ENCODE data around the gene IQSEC2. TPM values are rescaled to one million over a fixed set of nuclear protein-coding genes. Genes with fewer than 3 reads are reported as not detected.

The IQSEC2 gene
- total and polyA plus RNA-seq, 8 donors: 2.9 to 26.0 (median 16.3) TPM

DNA sequence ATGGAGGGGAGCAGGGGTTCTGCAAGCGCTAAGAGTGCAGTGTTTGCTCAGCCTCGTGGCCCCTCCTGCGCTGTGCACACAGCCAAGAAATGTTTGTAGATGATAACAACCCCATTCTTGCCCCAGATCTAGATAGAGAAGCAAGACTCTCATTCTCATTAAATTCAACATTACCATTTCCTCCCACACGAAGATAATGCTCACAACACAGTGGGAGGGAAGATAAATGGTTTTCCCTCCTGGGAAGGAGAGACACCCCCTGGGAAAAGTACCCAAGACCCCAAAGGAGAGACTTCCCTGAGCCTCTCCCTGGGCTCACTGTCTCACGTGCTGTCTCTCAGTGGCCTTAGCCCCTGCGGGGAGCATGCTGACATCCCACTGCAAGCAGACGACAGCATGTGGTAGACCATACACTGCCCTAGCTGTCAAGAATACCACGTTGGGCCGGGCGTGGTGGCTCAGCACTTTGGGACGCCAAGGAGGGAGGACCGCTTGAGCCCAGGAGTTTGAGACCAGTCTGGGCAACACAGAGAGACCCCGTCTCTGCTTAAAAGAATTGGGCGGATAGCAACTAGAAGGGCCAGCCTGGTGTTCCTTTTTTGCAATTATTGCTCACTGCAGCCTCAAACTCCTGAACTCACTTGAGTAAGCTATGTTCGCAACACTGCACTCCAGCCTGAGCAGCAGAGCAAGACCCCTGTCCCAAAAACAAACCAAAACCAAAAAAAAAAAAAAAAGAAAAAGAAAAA is 34.9 kb upstream of the IQSEC2 start:
- peaks cover 6 to 44% (median 17%) of the 10 kb centered on the region in 3 donors for H3K27me3 ChIP-seq
- peak in 1 of 2 donors; percentile 54 for DNase-seq
- H3K4me1 ChIP-seq: peaks cover 6 to 48% (median 32%) of the 10 kb centered on the region in 4 donors
- no peak overlapping the region for H3K4me3 ChIP-seq
- WGBS, 5 donors: 36 to 83% (median 46%) methylated on average over 3 to 15 of the region's 15 CpGs
- TF ChIP-seq POLR2AphosphoS5 (IDR thresholded peaks at IDR 0.05) (no peak), EP300 (IDR thresholded peaks at IDR 0.05) (no peak), POLR2A (IDR thresholded peaks at IDR 0.05) (no peak)
- TF ChIP-seq, protein P1, sequence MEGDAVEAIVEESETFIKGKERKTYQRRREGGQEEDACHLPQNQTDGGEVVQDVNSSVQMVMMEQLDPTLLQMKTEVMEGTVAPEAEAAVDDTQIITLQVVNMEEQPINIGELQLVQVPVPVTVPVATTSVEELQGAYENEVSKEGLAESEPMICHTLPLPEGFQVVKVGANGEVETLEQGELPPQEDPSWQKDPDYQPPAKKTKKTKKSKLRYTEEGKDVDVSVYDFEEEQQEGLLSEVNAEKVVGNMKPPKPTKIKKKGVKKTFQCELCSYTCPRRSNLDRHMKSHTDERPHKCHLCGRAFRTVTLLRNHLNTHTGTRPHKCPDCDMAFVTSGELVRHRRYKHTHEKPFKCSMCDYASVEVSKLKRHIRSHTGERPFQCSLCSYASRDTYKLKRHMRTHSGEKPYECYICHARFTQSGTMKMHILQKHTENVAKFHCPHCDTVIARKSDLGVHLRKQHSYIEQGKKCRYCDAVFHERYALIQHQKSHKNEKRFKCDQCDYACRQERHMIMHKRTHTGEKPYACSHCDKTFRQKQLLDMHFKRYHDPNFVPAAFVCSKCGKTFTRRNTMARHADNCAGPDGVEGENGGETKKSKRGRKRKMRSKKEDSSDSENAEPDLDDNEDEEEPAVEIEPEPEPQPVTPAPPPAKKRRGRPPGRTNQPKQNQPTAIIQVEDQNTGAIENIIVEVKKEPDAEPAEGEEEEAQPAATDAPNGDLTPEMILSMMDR (IDR thresholded peaks at IDR 0.05): no peak
- no peaks in the 10 kb centered on the region for H3K36me3 ChIP-seq
- H3K27ac ChIP-seq: no peak overlapping the region
- intact Hi-C loops (cut with DNase I; ENCODE audit: low total_unique reads): loop anchor here (10.0 kb wide), 1 partner anchor 119 kb away; the partner anchor contains the start of gene HSD17B10
- H3K9me3 ChIP-seq: no peaks in the 10 kb centered on the region

DNA sequence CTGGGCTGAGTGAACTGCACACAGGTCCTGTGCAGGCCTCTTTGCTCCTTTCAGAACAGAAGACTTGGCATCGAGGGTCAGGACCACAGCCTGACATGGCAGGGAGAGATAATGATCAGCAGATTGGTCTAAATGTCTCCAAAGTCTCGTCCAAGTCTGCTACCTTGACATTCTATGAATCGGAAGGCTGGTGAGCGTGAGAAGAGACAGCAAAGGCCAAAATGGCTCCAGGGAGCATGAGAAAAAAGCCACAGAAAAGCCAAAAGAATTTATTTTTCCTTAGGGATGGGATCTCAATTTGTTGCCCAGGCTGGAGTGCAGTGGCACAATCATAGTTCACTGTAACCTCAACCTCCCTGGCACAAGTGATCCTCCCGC is 32.3 kb upstream of the IQSEC2 start:
- TF ChIP-seq POLR2AphosphoS5 (IDR thresholded peaks at IDR 0.05): no peak
- TF ChIP-seq EP300 (IDR thresholded peaks at IDR 0.05): no peak
- TF ChIP-seq, protein P1 (IDR thresholded peaks at IDR 0.05): no peak
- no peak for TF ChIP-seq POLR2A (IDR thresholded peaks at IDR 0.05)
- Histone ChIP-seq H3K27ac (no peak overlapping the region), H3K4me3 (no peak overlapping the region), H3K4me1 (peaks cover 0 to 30% (median 16%) of the 10 kb centered on the region in 4 donors), H3K27me3 (peaks cover 1 to 21% (median 4%) of the 10 kb centered on the region in 3 donors), H3K9me3 (no peaks in the 10 kb centered on the region), H3K36me3 (no peaks in the 10 kb centered on the region)
- 68 to 81% (median 70%) methylated on average over 5 of the region's 5 CpGs for WGBS, 5 donors
- intact Hi-C loops (cut with DNase I; ENCODE audit: low total_unique reads): loop anchor here (10.0 kb wide), 1 partner anchor 121 kb away; the partner anchor contains the start of gene HSD17B10
- no peak for DNase-seq

GRCh38 chrX:53312946-53313727 is 31.8 kb upstream of the IQSEC2 start:
- no peak overlapping the region for H3K27ac ChIP-seq
- peaks cover 0 to 16% (median 0%) of the 10 kb centered on the region in 3 donors for H3K27me3 ChIP-seq
- H3K4me3 ChIP-seq: no peak overlapping the region
- DNase-seq: peak; percentile 78 to 85
- TF ChIP-seq POLR2AphosphoS5 (IDR thresholded peaks at IDR 0.05): no peak
- TF ChIP-seq, protein P1 (IDR thresholded peaks at IDR 0.05): peak in 5 of 7 experiments; percentile 57 to 82 (median 67)
- no peaks in the 10 kb centered on the region for H3K9me3 ChIP-seq
- H3K4me1 ChIP-seq: peaks cover 0 to 28% (median 14%) of the 10 kb centered on the region in 4 donors
- intact Hi-C loops (cut with DNase I; ENCODE audit: low total_unique reads): loop anchor here (10.0 kb wide), 1 partner anchor 122 kb away; the partner anchor contains the start of gene HSD17B10
- H3K36me3 ChIP-seq: no peaks in the 10 kb centered on the region
- 4 to 8% (median 6%) methylated on average over 8 of the region's 8 CpGs for WGBS, 5 donors

- no peak for DNase-seq
- H3K27me3 ChIP-seq: peaks cover 0 to 10% (median 0%) of the 10 kb centered on the region in 3 donors
- no peak overlapping the region for H3K4me3 ChIP-seq
- intact Hi-C loops (cut with DNase I; ENCODE audit: low total_unique reads): loop anchor here (10.0 kb wide), 1 partner anchor 125 kb away; the partner anchor contains the start of gene HSD17B10
- no peaks in the 10 kb centered on the region for H3K36me3 ChIP-seq
- H3K4me1 ChIP-seq: peaks cover 0 to 6% (median 0%) of the 10 kb centered on the region in 4 donors
- WGBS, 5 donors: 75 to 89% (median 84%) methylated on average over 5 to 7 of the region's 7 CpGs
- no peaks in the 10 kb centered on the region for H3K9me3 ChIP-seq
- H3K27ac ChIP-seq: no peak overlapping the region
- TF ChIP-seq POLR2A (IDR thresholded peaks at IDR 0.05) (no peak), EP300 (IDR thresholded peaks at IDR 0.05) (no peak), POLR2AphosphoS5 (IDR thresholded peaks at IDR 0.05) (no peak)
- TF ChIP-seq, protein P1 (IDR thresholded peaks at IDR 0.05): no peak
These were observed 28.5 kb upstream of the IQSEC2 start for GRCh38 chrX:53309837-53310236.

All from stomach (tissue), 9 donors.